ENCODE data around the gene STAMBPL1. TPM values are rescaled to one million over a fixed set of nuclear protein-coding genes. Genes with fewer than 3 reads are reported as not detected.
"Not testable (repeated sequence)": the region's sequence is repeated elsewhere in the genome, so short reads cannot be mapped to it uniquely, and the experiment has no call there.

STAMBPL1 gene
- total RNA-seq, 1 experiment from 2014 or later = 0.54 TPM

GRCh38 chr10:88835096-88835909 is 44.7 kb upstream of the STAMBPL1 start:
- H3K36me3 Mint-ChIP-seq (ENCODE audit: insufficient read depth, unreplicated experiment) = no peaks in the 10 kb centered on the region

GRCh38 chr10:88835910-88836221 is 44.2 kb upstream of the STAMBPL1 start:
- H3K9me3 Mint-ChIP-seq (ENCODE audit: unreplicated experiment) = peaks cover 17% of the 10 kb centered on the region
- no peaks in the 10 kb centered on the region for H3K36me3 ChIP-seq (ENCODE audit: control insufficient read depth, insufficient read depth, low read length)
- H3K27me3 Mint-ChIP-seq (ENCODE audit: insufficient read depth, unreplicated experiment) = no peaks in the 10 kb centered on the region
- H3K27ac Mint-ChIP-seq (ENCODE audit: unreplicated experiment) = no peak overlapping the region
- peaks cover 7% of the 10 kb centered on the region for H3K4me1 Mint-ChIP-seq (ENCODE audit: low read depth, unreplicated experiment)
- ChIA-PET CTCF (interaction anchor here (1.1 to 2.8 kb wide), 2 partner anchors 97 to 99 kb away, joined by 4 to 19 read pairs; no protein-coding TSS in a partner anchor), POLR2A (no interaction called here)
- H3K9me3 ChIP-seq = no peaks in the 10 kb centered on the region
- intact Hi-C loops (cut with micrococcal nuclease; ENCODE audit: unreplicated experiment) = loop anchor here (1.0 to 5.0 kb wide), 5 partner anchors 29 to 376 kb away; partner anchors contain the start of gene STAMBPL1
- no peak for DNase-seq
- H3K27me3 ChIP-seq (replicated peaks; ENCODE audit: control insufficient read depth, insufficient read depth, low read length) = no peaks in the 10 kb centered on the region
- H3K36me3 Mint-ChIP-seq (ENCODE audit: insufficient read depth, unreplicated experiment) = no peaks in the 10 kb centered on the region
- H3K4me3 ChIP-seq (ENCODE audit: low read depth, low read length) = no peak overlapping the region
- TF ChIP-seq CTCF (IDR thresholded peaks at IDR 0.05; ENCODE audit: insufficient read depth in 1 of 2, low read depth in 1 of 2, low read length in 1 of 2, severe bottlenecking in 1 of 2, unreplicated experiment in 1 of 2) = no peak
- BruUV-seq (replicated peaks) = no TSS peak
- no peak overlapping the region for H3K4me3 Mint-ChIP-seq (ENCODE audit: unreplicated experiment)
- H3K4me1 ChIP-seq = peaks cover 24% of the 10 kb centered on the region

More at GRCh38 chr10:88835096-88835909, 44.7 kb upstream of the STAMBPL1 start:
- ChIA-PET CTCF (interaction anchor here (1.1 to 2.8 kb wide), 2 partner anchors 97 to 99 kb away, joined by 4 to 19 read pairs; no protein-coding TSS in a partner anchor), POLR2A (no interaction called here)
- H3K9me3 Mint-ChIP-seq (ENCODE audit: unreplicated experiment) = peaks cover 21% of the 10 kb centered on the region
- Histone ChIP-seq H3K4me1 (peaks cover 22% of the 10 kb centered on the region), H3K36me3 (ENCODE audit: control insufficient read depth, insufficient read depth, low read length) (no peaks in the 10 kb centered on the region), H3K4me3 (ENCODE audit: low read depth, low read length) (no peak overlapping the region), H3K27me3 (replicated peaks; ENCODE audit: control insufficient read depth, insufficient read depth, low read length) (no peaks in the 10 kb centered on the region), H3K9me3 (no peaks in the 10 kb centered on the region)
- BruUV-seq (replicated peaks) = no TSS peak
- DNase-seq = peak; percentile 80 to 86
- no peak overlapping the region for H3K27ac Mint-ChIP-seq (ENCODE audit: unreplicated experiment)
- peaks cover 7% of the 10 kb centered on the region for H3K4me1 Mint-ChIP-seq (ENCODE audit: low read depth, unreplicated experiment)
- TF ChIP-seq CTCF (IDR thresholded peaks at IDR 0.05; ENCODE audit: insufficient read depth in 1 of 2, low read depth in 1 of 2, low read length in 1 of 2, severe bottlenecking in 1 of 2, unreplicated experiment in 1 of 2) = peak; percentile 84 to 87
- H3K4me3 Mint-ChIP-seq (ENCODE audit: unreplicated experiment) = no peak overlapping the region
- intact Hi-C loops (cut with micrococcal nuclease; ENCODE audit: unreplicated experiment) = loop anchor here (1.0 to 5.0 kb wide), 5 partner anchors 30 to 377 kb away; partner anchors contain the start of gene STAMBPL1
- no peaks in the 10 kb centered on the region for H3K27me3 Mint-ChIP-seq (ENCODE audit: insufficient read depth, unreplicated experiment)

- H3K27me3 ChIP-seq (replicated peaks; ENCODE audit: control insufficient read depth, insufficient read depth, low read length); H3K36me3 ChIP-seq (ENCODE audit: control insufficient read depth, insufficient read depth, low read length); POLR2A ChIA-PET; H3K36me3 Mint-ChIP-seq (ENCODE audit: insufficient read depth, unreplicated experiment); H3K4me1 Mint-ChIP-seq (ENCODE audit: low read depth, unreplicated experiment); DNase-seq; BruUV-seq (replicated peaks); H3K9me3 Mint-ChIP-seq (ENCODE audit: unreplicated experiment); H3K4me3 ChIP-seq (ENCODE audit: low read depth, low read length); H3K27me3 Mint-ChIP-seq (ENCODE audit: insufficient read depth, unreplicated experiment); H3K27ac Mint-ChIP-seq (ENCODE audit: unreplicated experiment); H3K4me3 Mint-ChIP-seq (ENCODE audit: unreplicated experiment); H3K9me3 ChIP-seq: not testable (repeated sequence)
- peaks cover 16% of the 10 kb centered on the region for H3K4me1 ChIP-seq
- CTCF ChIA-PET = interaction anchor here (0.8 to 2.8 kb wide), 2 partner anchors 94 to 95 kb away, joined by 5 to 19 read pairs; no protein-coding TSS in a partner anchor
- intact Hi-C loops (cut with micrococcal nuclease; ENCODE audit: unreplicated experiment) = loop anchor here (5.0 kb wide), 2 partner anchors 45 to 375 kb away; partner anchors contain the start of gene STAMBPL1
Observed at GRCh38 chr10:88837632-88838031, 42.4 kb upstream of the STAMBPL1 start.

Data from Caco-2 (cell line).